GM21737 (cell line): Measurements from ENCODE around the gene WBP2.
A peak's percentile ranks its signal among the peaks of the same experiment; 100 is the strongest.

Experiments used
- ATAC-seq: cut with Tn5 transposase; IDR thresholded peaks from one replicate; pipeline ENCODE4 v1.9.1; 2021; ENCODE audit warnings: mild to moderate bottlenecking, moderate library complexity; ENCODE audit not compliant: unreplicated experiment

Gene WBP2

DNA sequence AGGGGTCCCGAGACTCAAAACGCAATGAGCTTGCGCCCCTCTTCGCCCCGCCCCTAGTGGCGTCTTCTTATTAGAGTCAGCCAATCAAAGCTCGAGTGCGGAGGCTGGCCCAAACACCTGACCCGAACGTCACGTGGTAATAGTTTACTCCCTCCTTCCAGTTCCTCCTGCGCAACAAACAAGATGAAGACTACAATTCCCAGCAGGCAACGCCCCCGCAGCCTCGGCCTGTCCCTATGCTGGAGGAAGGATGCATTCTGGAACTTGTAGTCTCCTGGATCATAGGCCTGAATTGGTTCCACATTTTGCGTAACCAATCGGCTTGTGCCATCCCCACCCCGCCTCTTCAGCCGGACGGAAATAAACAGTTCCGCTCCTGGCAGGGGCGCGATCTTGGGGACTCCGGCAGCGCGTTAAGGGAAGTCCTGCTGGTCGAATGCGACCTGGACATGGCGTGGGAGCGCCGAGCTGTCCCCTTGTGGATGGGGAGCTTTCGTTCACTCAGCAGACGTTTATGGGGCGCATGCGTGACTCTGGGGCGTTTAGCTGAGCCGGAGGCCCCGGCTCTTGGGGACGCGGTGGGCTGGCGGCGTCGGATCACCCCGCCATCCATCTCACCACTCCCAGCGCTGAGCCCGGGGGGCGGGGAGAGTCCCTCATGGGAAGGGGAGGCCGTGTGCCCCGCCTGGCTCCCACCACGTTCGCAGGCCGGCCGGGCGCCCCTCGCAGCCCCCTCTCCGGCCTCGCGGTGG is at the start of gene WBP2:
Gene WBP2 (minus strand): TSS at position 26 of the 752 bp plus-strand sequence. CDS start 38 bp downstream, outside the sequence.
- peak; percentile 75 for ATAC-seq

DNA sequence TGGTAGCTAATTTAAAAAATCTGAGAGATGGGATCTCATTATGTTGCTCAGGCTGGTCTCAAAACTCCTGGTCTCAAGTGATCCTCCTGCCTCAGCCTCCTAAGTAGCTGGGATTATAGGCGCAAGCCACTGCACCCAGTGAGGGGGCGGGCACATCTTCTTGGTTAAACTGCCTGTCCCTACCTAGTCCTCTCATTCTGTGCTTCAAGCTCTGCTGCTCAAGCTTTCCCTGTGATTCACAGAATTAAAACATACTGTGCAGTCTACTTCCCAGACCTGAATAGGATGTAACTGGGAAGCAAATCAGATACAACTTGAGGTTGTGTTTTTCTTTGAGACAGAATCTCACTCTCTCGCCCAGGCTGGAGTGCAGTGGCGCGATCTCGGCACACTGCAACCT is 47.3 kb upstream of the WBP2 start:
- no peak for ATAC-seq

DNA sequence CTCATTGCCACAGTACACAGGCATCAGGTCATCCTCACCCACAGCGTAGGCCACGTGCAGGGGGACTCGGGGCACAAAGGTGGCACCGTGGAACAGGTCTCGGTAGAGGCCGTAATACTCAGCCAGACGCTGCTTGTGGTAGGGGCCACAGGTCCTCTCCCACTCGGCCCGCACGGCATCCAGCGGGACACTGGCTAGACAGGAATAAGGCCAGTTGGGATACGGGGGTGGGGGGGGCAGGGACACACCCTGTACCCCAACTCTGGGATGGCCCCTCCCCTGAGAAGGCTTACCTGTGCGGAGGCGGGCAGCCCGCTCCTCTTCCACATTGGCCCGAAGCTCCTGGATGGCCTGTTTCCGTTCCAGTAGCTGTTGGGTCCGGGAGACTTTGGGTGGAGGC is 46.6 kb upstream of the WBP2 start:
- no peak for ATAC-seq

DNA sequence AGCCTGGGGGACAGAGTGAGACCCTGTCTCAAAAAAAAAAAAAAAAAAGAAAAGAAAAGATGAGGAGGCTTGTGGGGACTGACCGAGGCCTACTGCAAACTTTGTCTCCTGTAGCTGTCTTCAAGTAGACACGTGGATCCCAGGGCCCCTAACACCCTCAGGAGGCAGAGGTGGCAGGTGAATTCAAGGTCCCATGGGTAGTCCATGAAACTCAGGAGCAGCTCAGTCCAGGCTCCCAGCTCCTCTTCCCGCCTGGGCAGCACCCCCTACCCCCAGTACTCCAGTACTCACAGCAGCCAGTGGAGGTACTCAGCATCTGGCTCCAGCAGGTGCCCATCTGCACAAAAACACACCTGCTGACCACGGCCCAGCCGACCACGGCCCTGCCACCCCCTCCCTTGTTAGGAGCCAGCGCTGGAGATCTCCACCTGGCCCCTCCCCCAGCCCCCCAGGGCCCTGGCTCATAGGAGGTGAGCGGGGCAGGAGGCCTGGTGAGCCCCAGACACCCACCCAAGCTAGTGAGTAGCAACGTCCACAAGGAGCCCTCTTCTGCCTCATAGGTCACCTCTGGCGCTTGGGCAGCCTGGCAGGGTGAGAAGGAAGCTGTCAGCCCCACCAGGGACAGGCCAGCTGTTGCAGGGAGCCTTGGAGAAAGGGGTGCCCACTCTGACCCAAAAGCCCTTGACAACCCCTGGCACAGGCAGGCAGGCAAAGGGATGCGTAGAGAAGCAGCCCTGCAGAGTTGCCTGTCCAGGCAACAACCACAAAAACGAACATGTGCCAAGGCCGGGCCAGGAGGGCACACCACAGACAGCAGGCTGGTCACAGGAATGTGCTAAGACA is 45.8 kb upstream of the WBP2 start:
- no peak for ATAC-seq

DNA sequence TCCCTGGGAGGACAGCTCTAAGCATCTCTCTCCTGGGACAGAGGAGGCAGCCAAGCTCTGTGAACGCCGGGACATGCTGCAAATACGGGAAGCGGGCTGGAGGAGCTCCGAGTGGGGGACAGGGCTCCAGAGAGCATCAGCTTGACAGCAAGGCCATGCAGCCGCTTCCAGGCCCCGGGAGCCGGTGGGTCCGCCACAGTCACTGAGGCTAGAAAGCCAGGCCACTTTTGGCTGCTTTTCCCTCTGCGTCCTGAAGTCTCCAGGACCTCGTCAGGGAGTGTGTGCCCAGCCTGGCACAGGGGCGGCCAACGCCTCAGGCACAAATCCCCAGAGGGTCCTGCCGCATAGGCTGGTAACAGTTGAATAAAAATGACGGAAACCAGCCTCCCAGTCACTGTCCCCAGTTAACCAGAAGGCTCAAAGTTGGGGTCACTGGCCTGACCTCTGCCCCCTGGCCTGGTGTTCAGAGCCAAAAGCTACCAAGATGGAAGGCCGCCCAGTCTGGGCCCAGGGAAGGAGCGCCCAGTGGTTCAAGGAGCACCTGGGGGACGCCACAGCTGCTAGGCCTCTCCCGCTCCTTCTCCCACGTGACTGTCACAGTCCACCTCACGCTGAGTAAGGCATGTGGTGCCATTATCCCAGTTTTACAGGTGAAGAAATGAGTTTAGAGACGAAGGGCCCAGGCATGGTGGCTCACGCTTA is 44.8 kb upstream of the WBP2 start:
- no peak for ATAC-seq

DNA sequence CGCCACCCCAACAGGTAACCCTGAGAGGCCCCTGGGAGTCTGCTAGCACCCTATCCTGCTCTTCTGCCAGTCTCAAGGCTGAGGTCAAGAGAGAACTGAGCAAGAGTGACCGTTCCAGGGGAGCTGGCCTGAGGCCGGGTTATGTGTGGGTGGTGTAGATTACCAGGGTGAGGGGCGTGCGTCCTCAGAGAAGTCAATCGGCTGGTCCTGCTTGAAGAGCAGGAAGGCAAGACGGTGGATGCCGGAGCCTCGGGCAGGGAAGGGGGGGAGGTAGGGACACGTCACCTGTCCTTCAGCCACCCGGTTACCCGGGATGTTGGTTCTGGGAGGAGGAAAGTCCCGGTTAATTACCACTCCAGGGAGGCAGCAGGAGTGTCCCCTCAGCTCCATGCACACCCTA is 44.2 kb upstream of the WBP2 start:
- ATAC-seq = no peak

DNA sequence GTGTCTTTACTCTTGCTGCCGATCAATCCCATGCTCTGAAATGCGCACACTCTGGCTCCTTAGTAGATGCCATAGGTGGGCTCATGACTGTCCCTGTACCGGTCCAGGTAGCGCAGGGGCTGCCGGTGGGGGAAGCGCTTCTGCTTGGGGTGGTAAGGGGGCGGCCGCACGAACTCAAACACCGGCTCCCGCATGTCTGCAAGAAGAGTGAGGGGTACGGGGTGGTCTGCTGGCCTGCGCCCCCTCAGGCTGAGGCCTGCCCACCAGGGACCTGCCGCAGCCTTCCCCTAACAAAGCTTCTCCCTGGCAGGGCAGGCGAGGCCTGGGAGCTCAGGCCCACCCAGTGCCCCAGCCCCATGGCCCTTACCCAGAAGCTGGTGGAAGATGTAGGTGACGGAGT is 43.7 kb upstream of the WBP2 start:
- no peak for ATAC-seq

DNA sequence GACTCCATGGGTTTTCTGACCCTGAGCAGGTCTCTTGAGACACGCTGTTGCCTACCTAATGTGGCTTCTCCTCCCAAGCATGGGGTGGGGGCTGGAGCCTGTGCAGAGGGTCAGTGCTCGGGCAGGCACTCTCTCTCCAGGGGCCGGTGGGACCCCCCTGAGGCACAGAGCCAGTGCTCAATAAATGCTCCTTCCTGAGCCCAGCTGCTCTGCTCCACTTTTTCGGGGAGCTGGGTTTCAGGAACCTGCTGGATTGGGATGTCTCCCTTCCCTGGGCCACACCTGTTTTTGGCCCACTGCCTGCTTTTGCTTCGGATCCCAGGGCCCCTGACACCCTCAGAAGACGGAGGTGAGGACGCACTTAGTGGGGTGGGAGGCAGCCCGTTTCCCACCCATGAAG is 42.9 kb upstream of the WBP2 start:
- no peak for ATAC-seq

DNA sequence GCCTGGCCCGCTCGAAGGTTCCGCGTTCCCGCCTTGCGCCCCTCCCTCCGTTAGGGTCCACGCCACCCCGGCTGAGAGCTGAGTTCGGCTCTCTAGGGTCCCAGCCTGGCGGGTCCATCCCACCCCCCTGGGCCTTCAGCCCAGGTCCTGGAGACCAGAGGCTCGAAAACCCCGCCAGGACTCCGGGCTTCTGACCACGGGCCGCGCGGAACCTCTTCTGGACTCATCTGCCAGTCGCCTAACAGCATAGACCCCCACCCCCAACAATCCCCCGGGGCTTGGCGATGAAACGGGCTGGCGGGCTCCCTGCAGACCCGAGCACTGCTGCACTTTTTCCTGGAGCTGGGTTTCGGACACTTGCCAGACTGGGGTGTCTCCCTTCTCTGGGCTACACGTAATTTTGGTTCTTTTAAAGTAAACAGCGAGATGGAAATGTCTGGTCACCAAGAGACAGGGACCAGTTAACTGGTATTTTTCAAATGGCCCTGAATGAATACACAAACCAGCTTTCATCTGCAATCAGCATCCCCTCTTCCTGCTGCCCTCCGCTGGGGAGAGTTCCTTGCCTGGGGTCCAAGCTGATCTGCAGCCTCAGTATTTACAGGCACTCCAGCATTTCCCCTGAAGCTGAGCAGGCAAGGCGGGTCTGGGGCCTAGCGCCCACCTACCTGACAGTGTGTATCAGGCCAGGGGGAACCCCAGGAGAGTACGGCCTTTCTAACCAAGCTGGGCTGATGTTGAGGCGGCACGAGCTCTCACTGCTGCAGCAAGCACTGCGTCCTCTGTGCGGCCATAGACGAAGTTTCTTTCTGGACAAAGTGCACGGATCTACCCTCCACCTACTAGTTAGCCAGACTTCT is 42.3 kb upstream of the WBP2 start:
- ATAC-seq = no peak

DNA sequence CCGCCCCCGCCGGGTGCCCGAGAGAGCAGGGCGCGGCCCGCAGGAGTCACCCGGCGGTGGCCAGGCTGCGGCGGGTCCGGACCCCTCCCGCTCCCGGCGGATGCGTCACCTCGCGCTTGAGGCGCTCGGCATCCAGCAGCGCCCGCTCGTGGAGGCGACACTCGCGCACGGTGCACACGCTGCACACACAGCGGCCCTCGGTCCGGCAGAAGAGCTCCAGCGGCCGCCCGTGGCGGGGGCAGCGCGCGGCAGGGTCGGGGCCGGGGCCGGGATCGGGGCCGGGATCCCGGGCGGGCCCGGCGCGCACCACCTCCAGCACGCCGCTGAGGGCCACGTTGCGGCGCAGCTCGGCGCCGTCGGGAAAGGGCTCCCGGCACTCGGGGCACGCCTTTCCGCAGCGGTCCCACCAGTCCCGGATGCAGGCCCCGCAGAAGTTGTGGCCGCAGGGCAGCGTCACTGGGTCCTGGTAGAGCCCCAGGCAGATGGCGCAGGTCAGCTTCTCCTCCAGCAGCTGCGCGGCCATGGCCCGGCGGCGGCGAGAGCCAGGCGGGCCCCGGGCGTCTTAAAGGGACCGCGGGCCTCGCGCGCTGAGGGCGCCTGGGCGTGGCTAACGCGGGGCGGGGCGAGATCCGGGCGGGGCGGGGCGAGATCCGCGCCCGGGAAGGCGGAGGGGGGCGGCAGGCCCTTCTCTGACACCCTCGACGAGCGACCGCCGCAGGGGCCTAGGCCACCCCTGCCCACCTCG is 41.5 kb upstream of the WBP2 start, which contains the start of gene TRIM65:
Gene TRIM65 (minus strand): TSS at position 537 of the 745 bp plus-strand sequence. CDS start 14 bp downstream, at position 523.
- peak; percentile 48 for ATAC-seq

DNA sequence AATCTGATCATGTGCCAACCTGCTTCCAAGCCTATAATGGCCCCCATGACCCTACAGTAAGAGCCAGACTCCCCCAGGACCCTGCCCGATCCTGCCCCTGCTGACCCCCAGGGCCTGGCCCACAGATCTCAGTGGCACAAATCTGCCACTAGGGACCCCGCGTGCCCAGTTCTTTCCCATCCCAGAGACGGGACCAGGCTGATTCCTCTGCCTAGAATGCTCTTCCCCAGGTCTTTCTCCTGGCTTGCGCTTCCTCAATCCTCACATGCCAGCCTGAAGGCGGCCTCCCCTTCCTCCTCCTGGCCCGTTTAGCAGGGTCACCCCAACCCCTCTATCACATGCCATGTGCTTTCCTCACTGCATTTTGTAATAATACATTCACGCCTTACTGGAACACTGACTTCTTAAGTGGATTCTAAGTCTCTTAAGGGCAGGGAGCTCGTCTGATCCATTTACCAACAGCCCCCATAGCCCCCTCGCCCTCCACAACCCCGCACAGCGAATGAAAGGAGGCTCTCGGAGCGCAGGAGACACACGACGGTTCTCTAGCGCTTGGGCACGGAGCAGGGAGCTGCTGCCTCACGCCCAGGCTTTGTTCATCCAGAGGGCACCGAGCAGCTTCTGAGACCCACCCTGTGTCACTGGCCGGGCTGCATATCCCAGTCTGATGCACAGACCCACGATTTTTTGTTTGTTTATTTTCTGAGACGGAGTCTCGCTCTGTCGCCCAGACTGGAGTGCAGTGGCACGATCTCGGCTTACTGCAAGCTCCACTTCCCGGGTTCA is 40.4 kb upstream of the WBP2 start:
- no peak for ATAC-seq

DNA sequence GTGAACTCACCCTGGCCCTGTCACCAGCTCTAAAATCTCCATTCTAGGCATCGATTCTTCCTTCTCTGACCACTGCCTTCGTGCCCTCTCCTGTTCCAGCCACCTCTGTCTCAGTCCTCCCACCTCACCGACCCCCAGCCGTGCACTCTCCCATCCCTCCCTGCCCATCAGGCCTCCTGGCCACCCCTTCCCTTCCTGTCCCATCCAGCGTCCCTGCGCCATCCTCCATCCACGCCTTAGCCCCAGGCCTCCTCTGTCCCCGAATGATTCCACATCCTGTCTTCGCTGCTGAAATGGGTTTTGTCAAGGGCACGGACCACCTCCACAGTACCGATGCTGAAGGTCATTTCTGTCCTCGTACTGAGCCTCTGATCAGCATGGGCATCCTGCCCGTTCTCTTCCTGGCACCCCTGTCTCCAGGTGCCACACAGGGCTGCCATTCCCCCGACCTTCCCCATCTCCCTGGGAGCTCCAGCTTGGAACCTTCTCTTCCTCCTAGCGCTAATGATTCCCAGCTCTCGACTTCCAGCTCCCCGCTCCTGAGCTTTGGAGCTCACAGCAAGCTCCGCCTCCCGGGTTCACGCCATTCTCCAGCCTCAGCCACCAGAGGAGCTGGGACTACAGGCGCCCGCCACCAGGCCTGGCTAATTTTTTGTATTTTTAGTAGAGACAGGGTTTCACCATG is 39.1 kb upstream of the WBP2 start:
- no peak for ATAC-seq

DNA sequence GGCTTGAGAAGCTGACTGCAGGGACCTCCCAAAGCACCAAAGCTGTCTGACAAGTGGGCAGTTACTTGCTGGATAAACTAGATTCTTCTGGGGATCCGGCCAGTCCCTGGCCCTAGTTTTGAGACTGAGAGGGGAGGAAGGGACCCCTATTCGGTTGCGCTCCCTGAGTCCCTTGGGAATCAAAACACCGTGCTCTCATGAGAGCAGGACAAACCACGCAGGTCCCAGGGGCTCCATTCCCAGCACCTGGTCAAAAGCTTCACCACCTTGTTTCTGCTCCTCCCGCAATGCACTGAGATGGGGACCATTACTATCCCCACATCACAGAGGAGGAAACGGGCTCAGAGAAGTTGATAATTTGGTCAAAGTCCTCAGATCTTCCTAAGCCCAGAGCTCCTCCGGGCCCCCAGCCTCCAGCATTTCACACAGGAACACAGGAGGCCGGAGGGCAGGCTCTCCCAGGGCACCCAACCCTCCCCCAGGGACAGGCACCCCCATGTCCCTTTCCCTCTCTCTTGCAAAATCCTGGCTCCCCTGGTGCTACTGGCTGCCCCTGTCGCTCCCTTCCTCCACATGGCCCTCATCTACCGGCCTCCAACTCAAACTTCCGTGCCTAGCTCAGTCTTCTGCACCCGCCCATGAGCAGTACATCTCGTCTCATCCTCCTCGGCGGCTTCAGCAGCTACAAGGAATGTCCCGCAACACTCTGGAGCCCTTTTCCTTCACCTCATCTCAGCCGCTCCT is 38.3 kb upstream of the WBP2 start:
- no peak for ATAC-seq

DNA sequence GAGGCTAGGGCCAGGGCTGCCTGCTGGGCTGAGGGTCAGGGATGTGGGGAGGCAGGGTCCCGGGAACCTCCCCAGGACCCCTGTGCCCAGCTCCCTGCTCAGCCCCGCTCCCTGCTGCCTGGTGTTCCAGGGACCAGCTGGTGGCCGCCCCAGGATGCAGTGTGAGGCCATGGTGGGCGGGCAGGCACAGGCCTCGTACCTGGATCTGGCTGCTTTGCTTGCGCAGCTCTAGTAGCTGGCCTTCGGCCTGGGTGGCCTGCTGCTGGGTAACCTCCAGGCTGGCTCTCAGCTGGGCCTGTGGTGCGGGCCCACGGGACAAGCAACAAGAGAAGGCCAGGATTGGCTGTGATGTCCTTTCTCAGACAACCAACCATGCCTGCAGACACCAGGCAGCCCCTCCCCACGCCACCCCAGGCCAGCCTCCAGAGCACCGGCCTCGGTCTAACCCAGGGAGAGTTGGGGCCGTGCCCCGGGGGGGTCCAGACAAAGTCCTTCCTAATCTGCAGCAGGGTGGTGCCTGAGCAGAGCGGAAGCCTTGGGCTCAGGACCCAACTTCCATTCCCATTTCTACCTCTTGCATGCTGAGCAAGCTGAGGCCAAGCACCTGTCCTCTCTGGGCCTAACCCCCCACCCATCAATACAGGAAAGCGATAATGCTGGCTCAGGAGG is 37.6 kb upstream of the WBP2 start:
- ATAC-seq = no peak

DNA sequence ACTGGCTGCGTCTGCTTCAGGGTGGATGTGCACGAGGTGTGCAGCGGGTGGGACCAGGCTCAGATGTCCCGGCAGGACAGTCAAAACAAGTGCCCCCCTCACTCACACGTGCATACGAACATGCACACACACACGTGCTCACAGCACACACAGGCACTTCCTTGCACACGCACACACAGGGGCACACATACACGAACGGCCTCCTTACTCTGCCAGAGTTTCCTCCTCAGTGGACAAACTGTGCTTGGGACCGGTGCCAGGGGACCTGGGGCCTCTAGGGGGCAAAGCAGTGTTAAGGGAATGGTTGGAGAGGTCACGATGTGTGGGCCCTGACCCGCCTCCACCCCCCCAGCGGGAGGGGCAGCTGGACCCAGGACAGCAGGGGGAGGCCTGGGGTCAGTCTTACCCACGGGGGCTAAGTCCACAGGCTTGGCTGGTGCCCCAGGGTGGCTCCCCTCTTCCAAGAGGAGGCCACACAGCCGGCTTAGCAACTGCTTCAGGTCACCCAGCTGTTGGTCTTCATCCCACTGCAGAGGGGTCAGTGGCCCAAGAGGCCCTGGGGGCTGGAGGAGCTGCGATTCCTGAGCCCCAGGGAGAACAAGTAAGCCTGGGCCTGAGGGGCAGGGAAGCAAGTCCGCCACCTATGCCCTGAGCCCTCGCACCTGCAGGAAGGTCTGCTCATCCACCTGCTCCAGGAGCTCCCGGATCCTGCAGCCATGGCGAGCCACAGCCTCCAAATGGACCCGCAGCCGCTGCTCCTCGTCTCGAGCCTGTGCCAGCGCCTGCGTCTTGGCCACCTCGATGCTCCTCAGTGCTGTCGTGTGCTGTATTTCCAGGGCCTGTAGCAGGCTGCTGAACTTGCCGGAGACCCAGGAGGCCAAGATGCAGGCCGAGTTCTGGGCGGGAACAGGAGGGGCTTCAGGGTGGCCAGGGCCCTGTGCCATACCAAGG is 36.7 kb upstream of the WBP2 start:
- no peak for ATAC-seq

DNA sequence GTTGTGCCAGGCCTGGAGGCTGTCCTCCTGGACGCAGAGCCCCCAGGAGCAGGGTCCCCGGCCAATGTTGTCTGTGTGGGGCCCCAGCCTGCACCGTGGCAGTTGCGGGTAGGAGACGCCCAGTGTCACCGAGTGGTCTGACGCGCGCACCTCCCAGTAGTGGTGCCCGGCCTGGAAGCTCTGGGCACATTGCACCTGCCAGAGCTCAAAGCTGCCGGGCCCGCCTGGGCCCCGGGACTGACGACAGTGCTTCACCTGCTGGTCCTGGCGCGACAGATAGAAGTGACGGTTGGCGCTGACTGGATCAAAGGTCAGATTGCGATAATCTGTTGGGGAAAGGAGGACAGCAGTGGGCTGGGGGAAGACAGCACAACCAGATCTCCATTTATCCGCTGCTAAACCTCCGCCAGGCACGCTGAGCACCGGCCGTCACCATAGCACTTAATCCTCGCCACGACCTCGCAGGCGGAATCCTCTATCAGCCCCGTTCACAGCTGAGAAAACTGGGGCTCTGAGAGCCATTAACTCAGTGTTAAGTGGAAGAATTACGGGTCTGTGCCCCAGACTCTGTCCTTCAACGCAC is 36.0 kb upstream of the WBP2 start:
- ATAC-seq = no peak
